ACC112 (cell line): Measurements from ENCODE around the gene DTD2.

ENCODE experiments used
- H2AFZ ChIP-seq: fragments of 200-600 bp; sonication (generic); one replicate; pipeline ENCODE4 v1.6.0; 2017; ENCODE audit warnings: antibody characterized with exemption, low read length; ENCODE audit not compliant: unreplicated experiment
- H3K27ac ChIP-seq: fragments of 200-600 bp; sonication (generic); 2 replicates; pipeline ENCODE4 v1.5.1; 2014; ENCODE audit warnings: low read depth, mild to moderate bottlenecking, antibody characterized with exemption, low read length, moderate library complexity
- H3K27me3 ChIP-seq: fragments of 200-600 bp; sonication (generic); 2 replicates; pipeline ENCODE4 v1.6.1; 2014; ENCODE audit warnings: mild to moderate bottlenecking, antibody characterized with exemption, low read length, moderate library complexity, mixed read lengths; ENCODE audit not compliant: insufficient read depth
- H3K36me3 ChIP-seq: fragments of 200-600 bp; sonication (generic); 2 replicates; pipeline ENCODE4 v1.6.1; 2016; ENCODE audit warnings: mild to moderate bottlenecking, antibody characterized with exemption, low read length, moderate library complexity, mixed read lengths; ENCODE audit not compliant: insufficient read depth
- H3K4me1 ChIP-seq: fragments of 200-600 bp; sonication (generic); one replicate; pipeline ENCODE4 v1.6.1; 2016; ENCODE audit warnings: low read length, mixed read lengths; ENCODE audit not compliant: insufficient read depth, unreplicated experiment, control insufficient read depth
- H3K4me3 ChIP-seq: fragments of 200-600 bp; sonication (generic); 2 replicates; pipeline ENCODE4 v1.5.1; 2014; ENCODE audit warnings: mild to moderate bottlenecking, low read depth, low read length
- H3K79me2 ChIP-seq: fragments of 200-600 bp; sonication (generic); one replicate; pipeline ENCODE4 v1.6.0; 2016; ENCODE audit warnings: low read length; ENCODE audit not compliant: control insufficient read depth, unreplicated experiment, insufficient read depth

The DTD2 gene

DNA sequence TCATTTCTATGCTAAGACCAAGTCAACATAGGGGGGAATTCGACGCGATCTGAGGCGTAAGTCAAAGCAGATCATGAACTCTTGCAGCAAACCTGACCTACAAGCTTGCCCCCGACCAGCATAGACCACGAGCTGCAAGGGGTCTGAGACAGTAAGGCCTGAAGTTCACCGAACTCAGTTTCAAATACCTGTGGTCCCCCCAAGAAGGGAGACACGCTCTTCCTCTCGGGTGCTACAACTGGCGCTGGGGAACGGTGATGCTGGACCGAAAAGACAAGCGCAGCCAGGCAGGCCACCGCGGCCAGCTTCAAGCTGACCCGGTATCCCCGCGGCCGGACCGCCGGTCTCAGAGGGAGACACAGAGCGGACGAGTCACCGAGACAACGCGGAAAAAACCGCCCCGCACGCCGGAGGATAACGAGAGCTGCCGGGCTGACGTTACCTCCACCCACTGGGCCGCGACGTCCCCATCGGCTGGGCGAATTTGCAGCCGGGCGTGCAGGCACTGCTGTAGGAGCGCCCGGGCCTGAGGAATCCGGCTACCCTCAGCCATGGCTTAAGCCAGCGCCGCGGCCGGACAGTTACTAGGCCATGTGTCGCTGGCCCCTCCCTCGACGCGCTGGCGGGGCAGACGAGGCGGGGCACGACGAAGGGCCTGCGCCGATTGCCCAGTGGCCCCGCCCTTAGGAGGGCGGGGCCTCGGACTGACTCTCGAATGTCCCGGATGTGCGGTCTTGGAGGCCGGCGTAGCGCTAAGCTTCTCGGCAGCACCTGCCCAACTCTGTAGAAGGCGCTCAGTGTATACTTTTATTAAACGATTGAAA, at the start of gene DTD2:
Gene DTD2 (minus strand): TSS at position 666 of the 824 bp plus-strand sequence. CDS start 113 bp downstream, at position 553.
- no peaks in the 10 kb centered on the region for H3K36me3 ChIP-seq
- peaks cover 13% of the 10 kb centered on the region for H3K4me1 ChIP-seq
- H3K79me2 ChIP-seq, result peaks cover 8% of the 10 kb centered on the region
- peak within 1 kb of the TSS; percentile 59 for H3K27ac ChIP-seq
- H2AFZ ChIP-seq, result peak within 1 kb of the TSS; percentile 95
- peak within 1 kb of the TSS; percentile 82 for H3K4me3 ChIP-seq
- H3K27me3 ChIP-seq, result no peaks in the 10 kb centered on the region

DNA sequence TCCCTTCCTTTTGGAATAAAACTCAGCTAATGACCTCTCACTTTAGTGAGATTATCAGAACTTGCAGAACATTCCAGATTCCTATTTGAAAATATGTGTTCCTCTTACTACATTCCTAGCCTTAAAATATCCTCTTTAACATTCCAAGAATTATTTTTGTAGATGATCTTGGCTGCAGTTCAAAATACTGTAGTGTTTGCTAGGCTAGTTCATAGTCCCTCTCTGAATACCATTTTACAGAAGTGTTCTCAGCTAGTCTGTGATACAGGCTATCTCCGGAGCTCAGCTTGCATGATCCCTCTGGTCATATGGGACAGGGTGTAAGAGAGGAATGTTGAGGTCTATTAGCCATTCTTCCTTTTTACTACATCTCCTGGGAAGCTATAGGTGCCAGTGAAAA, 48.1 kb upstream of the DTD2 start:
- peak overlapping the region; percentile 0 for H2AFZ ChIP-seq
- no peaks in the 10 kb centered on the region for H3K36me3 ChIP-seq
- peaks cover 12% of the 10 kb centered on the region for H3K4me1 ChIP-seq
- no peaks in the 10 kb centered on the region for H3K27me3 ChIP-seq
- peak overlapping the region; percentile 13; the same call in 1 of the 2 replicates for H3K4me3 ChIP-seq
- H3K79me2 ChIP-seq, result no peaks in the 10 kb centered on the region
- H3K27ac ChIP-seq, result no peak overlapping the region

DNA sequence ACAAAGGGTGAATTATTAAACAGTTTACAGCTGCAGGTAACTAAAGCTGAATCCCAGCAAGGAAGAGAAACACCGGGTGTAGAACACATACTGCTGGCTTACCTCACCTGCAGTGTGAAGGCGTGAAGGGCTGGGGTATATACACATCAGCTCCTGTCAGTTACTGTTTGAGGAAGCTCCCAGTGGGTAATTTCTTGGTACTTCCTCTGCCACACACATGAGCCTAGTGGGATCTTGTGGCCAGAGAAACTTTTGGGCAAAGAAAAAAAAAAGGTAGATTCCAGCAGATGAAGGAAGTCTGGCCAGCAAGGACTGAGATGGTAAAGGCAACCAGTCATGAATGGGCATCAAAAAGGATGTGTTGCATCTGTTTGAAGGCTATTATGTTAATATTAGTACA, 44.6 kb upstream of the DTD2 start:
- Histone ChIP-seq H3K27me3 (peaks cover 3% of the 10 kb centered on the region; the same call in 1 of the 2 replicates), H3K79me2 (no peaks in the 10 kb centered on the region), H3K4me3 (no peak overlapping the region), H3K36me3 (no peaks in the 10 kb centered on the region), H3K4me1 (peaks cover 12% of the 10 kb centered on the region), H2AFZ (no peak overlapping the region), H3K27ac (no peak overlapping the region)

DNA sequence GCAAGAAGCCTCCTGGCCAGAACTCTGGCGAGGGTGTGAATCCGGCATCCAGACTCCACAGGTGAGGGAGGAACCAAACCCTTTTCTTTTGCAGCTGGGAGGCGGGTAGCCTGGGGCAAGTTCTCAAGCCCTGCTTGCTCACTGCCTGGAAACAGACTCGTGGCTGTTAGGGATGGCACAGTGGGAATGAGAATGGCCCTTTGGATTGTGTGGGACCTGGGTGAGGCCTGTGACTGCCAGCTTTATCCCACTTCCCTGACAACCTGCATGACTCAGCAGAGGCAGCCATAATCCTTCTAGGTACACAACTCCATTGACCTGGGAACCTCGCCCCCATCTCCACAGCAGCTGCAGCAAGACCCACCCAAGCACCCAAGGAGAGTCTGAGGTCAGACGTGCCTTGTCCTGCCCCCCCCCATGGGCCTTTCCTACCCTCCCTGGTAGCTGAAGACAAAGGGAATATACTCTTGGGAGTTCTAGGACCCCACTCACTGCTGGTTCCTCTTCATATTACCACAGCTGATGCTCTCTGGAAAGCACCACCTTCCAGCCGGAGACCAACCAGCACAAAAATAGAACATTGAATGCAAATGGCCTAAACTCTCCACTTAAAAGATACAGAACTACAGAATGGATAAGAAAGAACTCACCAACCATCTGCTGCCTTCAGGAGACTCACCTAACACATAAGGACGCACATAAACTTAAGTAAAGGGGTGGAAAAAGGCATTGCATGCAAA, 35.6 kb upstream of the DTD2 start:
- no peaks in the 10 kb centered on the region for H3K4me1 ChIP-seq
- no peak overlapping the region for H3K27ac ChIP-seq
- no peaks in the 10 kb centered on the region for H3K27me3 ChIP-seq
- H3K36me3 ChIP-seq, result no peaks in the 10 kb centered on the region
- H3K4me3 ChIP-seq, result no peak overlapping the region
- H2AFZ ChIP-seq, result no peak overlapping the region
- no peaks in the 10 kb centered on the region for H3K79me2 ChIP-seq

DNA sequence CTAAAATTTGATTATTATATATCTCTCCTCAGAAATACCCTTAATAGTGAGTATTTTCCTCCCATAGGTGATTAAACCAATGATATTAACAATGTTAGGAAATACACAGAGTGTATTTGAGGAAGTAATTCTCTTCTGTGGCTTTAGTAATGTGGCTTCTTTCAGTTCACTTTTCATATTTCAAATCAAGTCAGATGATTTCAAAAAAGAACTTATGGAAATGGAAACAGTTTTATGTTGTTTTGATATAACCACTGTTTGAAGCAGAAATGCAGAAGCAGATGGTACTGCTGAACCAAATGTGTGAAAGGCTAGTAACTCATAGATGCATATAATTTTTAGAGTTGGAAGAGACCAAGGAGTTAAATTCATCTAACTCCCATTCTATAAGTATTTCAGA, 32.4 kb upstream of the DTD2 start:
- H3K27ac ChIP-seq, result no peak overlapping the region

DNA sequence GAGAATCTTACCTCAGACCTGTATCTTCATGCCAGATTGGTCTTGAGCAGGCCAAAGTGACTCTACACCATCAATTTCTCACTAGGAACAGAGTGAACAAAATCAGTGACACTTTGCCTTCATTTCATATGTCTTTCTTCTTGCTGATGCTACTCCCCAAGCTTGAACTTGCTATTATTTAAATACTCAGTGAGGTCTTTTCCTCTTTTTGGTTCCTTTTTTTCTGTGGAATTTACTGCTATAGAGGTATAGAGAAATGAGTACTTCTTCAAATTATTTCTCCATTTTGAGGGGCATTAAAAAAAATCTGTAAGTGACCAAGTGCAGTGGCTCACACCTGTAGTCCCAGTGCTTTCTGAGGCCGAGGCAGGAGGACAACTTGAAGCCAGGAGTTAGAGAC, 30.6 kb upstream of the DTD2 start, which contains the start of gene GPR33:
Gene GPR33 (minus strand): TSS at position 154 of the 400 bp plus-strand sequence. CDS start 4,074 bp downstream, outside the sequence.
- Histone ChIP-seq H3K27me3 (no peaks in the 10 kb centered on the region), H3K4me3 (no peak within 1 kb of the TSS), H3K79me2 (no peaks in the 10 kb centered on the region), H3K36me3 (no peaks in the 10 kb centered on the region), H3K27ac (no peak within 1 kb of the TSS), H2AFZ (no peak within 1 kb of the TSS), H3K4me1 (no peaks in the 10 kb centered on the region)

More for the DNA sequence above, 32.4 kb upstream of the DTD2 start:
- Histone ChIP-seq H3K36me3 (no peaks in the 10 kb centered on the region), H3K4me1 (no peaks in the 10 kb centered on the region), H3K79me2 (no peaks in the 10 kb centered on the region), H3K27me3 (no peaks in the 10 kb centered on the region), H2AFZ (no peak overlapping the region), H3K4me3 (no peak overlapping the region)

DNA sequence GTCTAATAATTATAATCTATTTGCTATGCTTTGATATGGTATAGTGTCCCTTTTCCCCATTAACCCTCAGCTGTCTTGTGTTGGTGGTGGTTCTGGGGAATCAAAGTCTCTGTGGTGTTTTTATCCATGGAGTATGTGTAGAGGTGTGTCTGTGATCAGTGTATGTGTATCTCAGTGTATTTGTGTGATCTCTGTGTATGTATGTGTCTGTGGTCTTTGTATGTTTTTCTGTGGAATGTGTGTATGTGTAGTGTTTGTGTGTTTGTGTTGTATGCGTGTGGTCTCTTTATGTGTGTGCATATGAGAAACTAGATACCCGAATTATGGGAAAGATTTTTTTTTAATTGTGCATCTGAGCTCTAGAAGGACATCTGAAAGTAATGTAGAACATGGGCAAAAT, 29.5 kb upstream of the DTD2 start:
- no peak overlapping the region for H3K4me3 ChIP-seq
- H3K4me1 ChIP-seq, result no peaks in the 10 kb centered on the region
- H3K36me3 ChIP-seq, result no peaks in the 10 kb centered on the region
- no peaks in the 10 kb centered on the region for H3K27me3 ChIP-seq
- no peak overlapping the region for H3K27ac ChIP-seq
- no peak overlapping the region for H2AFZ ChIP-seq
- H3K79me2 ChIP-seq, result no peaks in the 10 kb centered on the region

DNA sequence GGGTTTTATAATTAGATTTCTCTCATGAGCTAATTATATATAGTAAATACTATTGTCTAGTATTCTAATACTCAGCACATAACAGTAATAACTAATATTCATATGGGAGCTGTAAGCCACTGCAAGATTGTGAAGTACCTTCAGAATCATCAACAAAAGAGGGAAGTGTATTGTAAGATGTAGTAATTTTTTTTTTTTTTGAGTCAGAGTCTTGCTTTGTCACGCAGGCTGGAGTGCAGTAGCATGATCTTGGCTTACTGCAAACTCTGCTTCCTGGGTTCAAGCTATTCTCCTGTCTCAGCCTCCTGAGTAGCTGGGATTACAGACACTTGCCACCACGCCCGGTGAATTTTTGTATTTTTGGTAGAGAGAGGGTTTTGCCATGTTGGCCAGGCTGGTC, 27.4 kb upstream of the DTD2 start:
- H2AFZ ChIP-seq, result no peak overlapping the region
- no peaks in the 10 kb centered on the region for H3K27me3 ChIP-seq
- no peak overlapping the region for H3K4me3 ChIP-seq
- no peaks in the 10 kb centered on the region for H3K79me2 ChIP-seq
- no peaks in the 10 kb centered on the region for H3K4me1 ChIP-seq
- no peaks in the 10 kb centered on the region for H3K36me3 ChIP-seq
- H3K27ac ChIP-seq, result no peak overlapping the region

DNA sequence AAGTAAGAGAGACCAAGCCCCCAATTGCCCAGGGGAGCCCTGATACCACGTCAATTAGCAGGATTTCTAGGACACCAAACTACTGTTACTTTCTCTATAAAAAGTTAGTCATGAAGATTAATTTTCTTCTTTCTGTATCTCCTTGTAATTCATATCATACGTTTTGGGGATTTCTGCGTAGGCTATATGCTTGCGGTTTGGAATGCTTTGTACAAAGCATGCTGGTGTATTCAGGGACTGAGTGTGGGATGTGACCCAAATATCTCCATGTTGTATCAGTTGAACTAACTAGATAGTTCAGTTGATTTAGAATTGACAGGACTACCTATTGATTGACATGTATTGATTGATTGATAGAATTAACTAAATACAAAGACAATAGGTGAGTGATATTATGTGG, 22.9 kb upstream of the DTD2 start:
- Histone ChIP-seq H3K4me3 (no peak overlapping the region), H3K4me1 (no peaks in the 10 kb centered on the region), H3K27me3 (peaks cover 9% of the 10 kb centered on the region; the same call in 1 of the 2 replicates), H2AFZ (no peak overlapping the region), H3K79me2 (no peaks in the 10 kb centered on the region), H3K27ac (no peak overlapping the region), H3K36me3 (no peaks in the 10 kb centered on the region)

DNA sequence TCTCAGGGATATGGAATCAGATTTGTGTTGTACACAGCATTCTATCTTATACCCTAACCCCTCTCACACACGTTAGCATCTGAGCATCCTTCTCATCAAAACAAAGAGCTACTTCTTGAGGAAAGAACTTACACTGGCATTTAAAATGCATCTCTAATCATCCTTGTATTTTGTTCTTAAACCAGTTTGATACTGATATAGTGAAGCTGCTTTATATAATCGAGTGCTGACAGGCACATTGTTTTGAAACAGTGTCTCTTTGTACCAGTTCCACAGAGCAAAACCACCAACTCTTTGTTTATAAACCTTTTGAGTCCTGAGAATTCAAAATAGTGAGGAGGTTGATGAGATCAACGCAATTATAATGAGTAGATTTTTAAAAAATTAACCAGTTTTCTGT, 21.7 kb upstream of the DTD2 start:
- no peak overlapping the region for H2AFZ ChIP-seq
- H3K27me3 ChIP-seq, result peaks cover 13% of the 10 kb centered on the region; the same call in 1 of the 2 replicates
- no peak overlapping the region for H3K27ac ChIP-seq
- no peaks in the 10 kb centered on the region for H3K4me1 ChIP-seq
- no peaks in the 10 kb centered on the region for H3K79me2 ChIP-seq
- no peaks in the 10 kb centered on the region for H3K36me3 ChIP-seq
- no peak overlapping the region for H3K4me3 ChIP-seq
